Cardiac fibroblast (primary cell): Measurements from ENCODE around the gene C11orf21.
"Not testable (repeated sequence)": the region's sequence is repeated elsewhere in the genome, so short reads cannot be mapped to it uniquely, and the experiment has no call there.

Experiments
- DNase-seq, 2 donors: peaks; one replicate each; pipeline versions ENCODE4 v3.0.0 to v3.0.0-alpha.2; 2010; ENCODE audit warnings: low read depth in 2 of 2
- H3K4me3 ChIP-seq, 2 donors: replicated peaks in 1 of 2; 1 replicate in 1 of 2; 2 replicates in 1 of 2; pipeline ENCODE4 v1.5.1; 2011; ENCODE audit warnings: low read depth in 2 of 2, low read length in 2 of 2, mild to moderate bottlenecking in 2 of 2, moderate library complexity in 1 of 2
- TF ChIP-seq, protein P1 (sequence below): IDR thresholded peaks from one replicate; pipeline ENCODE4 v1.5.1; 2011; ENCODE audit warnings: low read depth, mild to moderate bottlenecking, low read length, inconsistent platforms

C11orf21 gene

DNA sequence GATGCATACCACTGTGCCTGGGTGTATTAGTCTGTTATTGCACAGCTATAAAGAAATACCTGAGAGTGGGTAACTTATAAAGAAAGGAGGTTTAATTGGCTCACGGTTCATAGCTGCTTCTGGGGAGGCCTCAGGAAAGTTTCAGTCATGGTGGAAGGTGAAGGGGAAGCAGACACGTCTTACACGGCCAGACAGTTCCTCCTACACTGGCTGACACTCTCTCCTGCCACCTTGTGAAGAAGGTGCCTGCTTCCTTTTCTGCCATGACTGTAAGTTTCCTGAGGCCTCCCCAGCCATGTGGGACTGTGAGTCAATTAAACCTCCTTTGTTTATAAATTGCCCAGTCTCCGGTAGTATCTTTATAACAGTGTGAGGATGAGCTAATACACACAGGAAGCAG, 41.8 kb upstream of the C11orf21 start:
- TF ChIP-seq, protein P1, sequence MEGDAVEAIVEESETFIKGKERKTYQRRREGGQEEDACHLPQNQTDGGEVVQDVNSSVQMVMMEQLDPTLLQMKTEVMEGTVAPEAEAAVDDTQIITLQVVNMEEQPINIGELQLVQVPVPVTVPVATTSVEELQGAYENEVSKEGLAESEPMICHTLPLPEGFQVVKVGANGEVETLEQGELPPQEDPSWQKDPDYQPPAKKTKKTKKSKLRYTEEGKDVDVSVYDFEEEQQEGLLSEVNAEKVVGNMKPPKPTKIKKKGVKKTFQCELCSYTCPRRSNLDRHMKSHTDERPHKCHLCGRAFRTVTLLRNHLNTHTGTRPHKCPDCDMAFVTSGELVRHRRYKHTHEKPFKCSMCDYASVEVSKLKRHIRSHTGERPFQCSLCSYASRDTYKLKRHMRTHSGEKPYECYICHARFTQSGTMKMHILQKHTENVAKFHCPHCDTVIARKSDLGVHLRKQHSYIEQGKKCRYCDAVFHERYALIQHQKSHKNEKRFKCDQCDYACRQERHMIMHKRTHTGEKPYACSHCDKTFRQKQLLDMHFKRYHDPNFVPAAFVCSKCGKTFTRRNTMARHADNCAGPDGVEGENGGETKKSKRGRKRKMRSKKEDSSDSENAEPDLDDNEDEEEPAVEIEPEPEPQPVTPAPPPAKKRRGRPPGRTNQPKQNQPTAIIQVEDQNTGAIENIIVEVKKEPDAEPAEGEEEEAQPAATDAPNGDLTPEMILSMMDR = no peak

DNA sequence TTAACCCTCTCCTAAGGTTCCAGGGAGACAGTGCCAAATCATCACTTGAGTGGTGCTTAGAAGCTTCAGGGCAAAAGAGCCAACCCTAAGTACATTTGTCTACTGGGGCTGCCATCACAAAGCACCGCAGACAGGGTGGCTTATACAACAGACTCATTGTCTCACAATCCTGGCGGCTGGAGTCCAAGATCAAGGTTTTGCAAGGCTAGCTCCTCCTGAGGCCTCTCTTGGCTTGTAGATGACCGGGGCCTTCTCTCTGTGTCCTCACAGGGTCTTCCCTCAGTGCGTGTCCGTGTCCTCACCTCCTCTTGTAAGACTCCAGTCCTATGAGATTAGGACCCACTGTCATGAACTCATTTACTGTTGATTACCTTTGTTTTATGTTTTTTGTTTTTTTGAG, 41.3 kb upstream of the C11orf21 start:
- TF ChIP-seq, protein P1 = no peak
- no peak overlapping the region for H3K4me3 ChIP-seq
- peak in 1 of 2 donors; percentile 17 for DNase-seq

More for the DNA sequence above, 41.8 kb upstream of the C11orf21 start:
- no peak for DNase-seq
- no peak overlapping the region for H3K4me3 ChIP-seq

DNA sequence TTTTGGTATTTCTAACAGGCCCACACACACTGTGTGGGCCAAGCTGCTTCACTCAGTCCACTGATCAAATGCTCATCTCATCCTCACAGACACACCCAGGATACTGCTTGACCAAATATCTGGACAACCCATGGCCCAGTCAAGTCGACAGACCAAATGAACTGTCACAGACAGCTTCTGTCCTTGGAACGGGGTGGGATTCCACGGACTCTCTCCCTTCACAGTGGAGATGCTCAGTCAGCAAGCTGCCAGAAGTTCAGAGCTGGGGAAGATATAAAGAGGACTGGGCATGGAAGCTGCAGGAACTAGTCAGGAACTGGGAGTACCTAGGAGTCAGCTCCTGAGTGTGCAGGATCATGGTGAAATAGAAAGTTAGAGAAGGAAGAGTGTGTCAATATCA, 40.8 kb upstream of the C11orf21 start:
- DNase-seq = no peak
- no peak overlapping the region for H3K4me3 ChIP-seq
- TF ChIP-seq, protein P1 = no peak

DNA sequence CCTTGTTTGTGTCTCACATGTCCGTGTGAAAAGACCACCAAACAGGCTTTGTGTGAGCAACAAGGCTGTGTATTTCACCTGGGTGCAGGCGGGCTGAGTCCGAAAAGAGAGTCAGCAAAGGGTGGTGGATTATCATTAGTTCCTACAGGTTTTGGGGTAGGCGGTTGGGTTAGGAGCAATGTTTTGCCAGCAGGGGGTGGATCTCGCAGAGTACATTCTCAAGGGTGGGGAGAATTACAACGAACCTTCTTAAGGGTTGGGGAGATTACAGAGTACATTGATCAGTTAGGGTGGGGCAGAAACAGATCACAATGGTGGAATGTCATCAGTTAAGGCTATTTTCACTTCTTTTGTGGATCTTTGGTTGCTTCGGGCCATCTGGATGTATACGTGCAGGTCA, 37.0 kb upstream of the C11orf21 start:
- not testable (repeated sequence) for H3K4me3 ChIP-seq, DNase-seq

DNA sequence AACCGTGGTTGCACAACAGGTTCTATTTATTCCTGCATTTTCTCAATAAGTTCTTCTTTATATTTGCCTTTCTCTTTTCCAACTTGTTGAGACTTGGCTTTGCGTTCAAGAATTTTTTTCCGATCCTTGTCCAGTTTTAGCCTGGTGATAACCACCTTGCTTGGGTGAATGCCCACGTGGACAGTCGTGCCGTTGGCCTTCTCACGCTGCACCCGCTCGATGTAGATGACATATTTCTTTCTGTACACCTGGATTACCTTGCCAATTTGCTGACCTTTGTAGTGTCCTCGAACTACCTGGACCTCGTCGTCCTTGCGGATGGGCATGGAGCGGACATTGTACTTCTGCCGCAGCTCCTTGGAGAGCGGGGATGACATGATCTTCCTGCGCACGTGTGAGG, 33.6 kb upstream of the C11orf21 start:
- H3K4me3 ChIP-seq, DNase-seq: not testable (repeated sequence)

DNA sequence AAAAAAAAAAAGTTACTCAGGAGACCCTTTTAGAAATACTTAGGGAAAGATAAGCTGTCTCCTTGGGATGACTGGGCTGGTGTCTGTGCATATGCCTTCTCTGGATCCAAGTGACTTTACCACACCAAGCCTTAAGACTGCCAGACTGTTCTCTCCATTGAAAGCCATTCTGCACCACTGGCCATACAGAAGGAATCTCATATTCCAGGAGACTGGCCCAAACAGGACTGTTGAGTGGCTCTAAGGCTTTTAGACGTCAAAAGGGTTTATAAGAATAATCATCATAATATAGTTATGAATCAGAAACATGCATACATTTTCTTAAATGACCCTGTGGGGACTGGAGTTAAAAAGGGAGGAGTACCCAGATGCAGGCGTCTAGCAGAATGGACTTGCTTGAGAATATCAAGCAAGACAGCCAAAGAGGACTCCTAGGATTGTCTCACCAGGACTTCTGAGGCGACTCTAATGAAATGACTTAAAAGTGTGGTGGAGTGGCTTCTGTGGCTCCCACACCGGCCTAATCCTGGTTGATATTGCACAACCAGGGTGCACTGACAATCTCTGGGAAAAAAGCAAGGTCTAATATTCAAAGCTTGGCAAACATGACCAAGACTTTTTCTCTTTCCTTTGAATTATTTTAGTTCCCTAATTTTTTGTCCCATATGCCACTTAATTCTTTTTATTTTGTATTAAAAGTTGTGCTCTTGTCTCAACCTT, 31.9 kb upstream of the C11orf21 start:
- DNase-seq, H3K4me3 ChIP-seq: not testable (repeated sequence)

DNA sequence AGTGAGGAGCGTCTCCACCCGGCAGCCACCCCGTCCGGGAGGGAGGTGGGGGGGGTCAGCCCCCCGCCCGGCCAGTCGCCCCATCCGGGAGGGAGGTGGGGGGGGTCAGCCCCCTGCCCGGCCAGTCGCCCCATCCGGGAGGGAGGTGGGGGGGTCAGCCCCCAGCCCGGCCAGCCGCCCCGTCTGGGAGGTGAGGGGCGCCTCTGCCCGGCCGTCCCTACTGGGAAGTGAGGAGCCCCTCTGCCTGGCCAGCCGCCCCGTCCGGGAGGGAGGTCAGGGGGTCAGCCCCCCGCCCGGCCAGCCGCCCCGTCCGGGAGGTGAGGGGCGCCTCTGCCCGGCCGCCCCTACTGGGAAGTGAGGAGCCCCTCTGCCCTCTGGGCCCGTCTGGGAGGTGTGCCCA, 30.9 kb upstream of the C11orf21 start:
- not testable (repeated sequence) for H3K4me3 ChIP-seq

DNA sequence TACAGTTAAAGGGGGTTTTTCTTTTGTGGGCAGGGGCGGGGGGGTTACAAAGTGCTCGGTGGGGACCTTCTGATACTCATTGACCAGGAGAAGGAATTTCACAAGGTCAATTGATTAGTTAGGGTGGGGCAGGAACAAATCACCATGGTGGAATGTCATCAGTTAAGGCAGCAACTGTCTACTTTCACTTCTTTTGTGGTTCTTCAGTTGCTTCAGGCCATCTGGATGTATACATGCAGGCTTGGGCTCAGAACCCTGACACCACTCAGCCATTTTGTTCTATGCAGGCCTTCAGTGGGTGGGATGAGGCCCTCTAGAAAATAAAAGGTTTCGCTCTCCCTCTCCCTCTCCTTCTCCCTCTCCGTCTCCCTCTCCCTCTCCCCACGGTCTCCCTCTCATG, 29.7 kb upstream of the C11orf21 start:
- TF ChIP-seq, protein P1 = no peak
- no peak overlapping the region for H3K4me3 ChIP-seq
- no peak for DNase-seq

More for the DNA sequence above, 30.9 kb upstream of the C11orf21 start:
- DNase-seq = not testable (repeated sequence)

DNA sequence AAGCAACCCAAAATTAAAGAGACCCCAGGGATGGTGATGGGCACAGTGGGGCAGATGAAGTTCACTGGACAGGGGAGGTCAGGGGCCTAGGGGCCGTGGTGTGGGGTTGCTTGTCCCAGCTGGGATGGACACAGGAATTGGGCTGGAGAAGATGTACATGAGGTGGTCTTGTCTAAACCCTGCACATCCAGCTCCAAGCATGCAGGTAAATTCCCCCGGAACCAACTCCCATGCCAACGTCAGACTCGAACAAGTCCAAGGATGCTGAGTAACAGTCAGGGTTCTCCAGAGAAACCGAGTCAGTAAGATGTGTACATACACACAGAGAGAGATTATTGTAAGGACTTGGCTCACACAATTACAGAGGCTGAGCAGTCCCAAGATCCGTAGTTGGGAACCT, 29.0 kb upstream of the C11orf21 start:
- no peak for DNase-seq
- no peak overlapping the region for H3K4me3 ChIP-seq
- TF ChIP-seq, protein P1 = no peak
